PC-3 (cell line): ENCODE data around the gene NUP133. TPM values are rescaled to one million over a fixed set of nuclear protein-coding genes. Genes with fewer than 3 reads are reported as not detected.
"Not testable (repeated sequence)": the region's sequence is repeated elsewhere in the genome, so short reads cannot be mapped to it uniquely, and the experiment has no call there.

ENCODE experiments used
- ATAC-seq: fragments of 200-7000 bp; cut with Tn5 transposase; 2 replicates; pipeline ENCODE4 v1.9.1; 2020; ENCODE audit warnings: mild to moderate bottlenecking, moderate library complexity
- BruUV-seq: library from RNA; stranded (reverse); fragments of 400-500 nt; replicated peaks from 2 replicates; lab custom pipeline; 2021; lab: Mats Ljungman, UMichigan
- CTCF ChIA-PET: fragments of 300-600 bp; sonication (Branson Sonifier 250); formaldehyde crosslinking; loops from one replicate; lab custom pipeline; 2022; ENCODE audit warnings: antibody characterized with exemption; lab: Charles Lee
- POLR2A ChIA-PET: fragments of 300-600 bp; sonication (Branson Sonifier 250); formaldehyde crosslinking; loops from one replicate; lab custom pipeline; 2022; ENCODE audit warnings: antibody characterized with exemption; ENCODE audit not compliant: unreplicated experiment; lab: Charles Lee
- DNase-seq: peaks from one replicate; pipeline ENCODE4 v3.0.0-alpha.2; 2015
- H2AFZ ChIP-seq: fragments of 300-600 bp; sonication (generic); 2 replicates; pipeline ENCODE4 v1.6.0; 2016; ENCODE audit warnings: antibody characterized with exemption, low read length
- H3F3A ChIP-seq: fragments of 300-600 bp; sonication (generic); one replicate; pipeline ENCODE4 v1.6.0; 2017; ENCODE audit warnings: antibody characterized with exemption, low read length, control low read depth, mild to moderate bottlenecking; ENCODE audit not compliant: unreplicated experiment
- H3K27ac ChIP-seq: fragments of 300-600 bp; sonication (generic); 2 replicates; pipeline ENCODE4 v1.5.1; 2016; ENCODE audit warnings: mild to moderate bottlenecking, low read length
- H3K27me3 ChIP-seq: fragments of 300-600 bp; sonication (generic); 2 replicates; pipeline ENCODE4 v1.6.1; 2016; ENCODE audit warnings: low read length, mixed read lengths
- H3K36me3 ChIP-seq: fragments of 300-600 bp; sonication (generic); 2 replicates; pipeline ENCODE4 v1.6.1; 2016; ENCODE audit warnings: low read depth, mixed run types, low read length, mixed read lengths
- H3K4me1 ChIP-seq: fragments of 300-600 bp; sonication (generic); 2 replicates; pipeline ENCODE4 v1.5.1; 2016; ENCODE audit warnings: low read length; ENCODE audit not compliant: insufficient read depth
- H3K4me2 ChIP-seq: fragments of 300-600 bp; sonication (generic); 2 replicates; pipeline ENCODE4 v1.6.0; 2016; ENCODE audit warnings: low read length
- H3K4me3 ChIP-seq: fragments of 300-600 bp; sonication (generic); 2 replicates; pipeline ENCODE4 v1.5.1; 2016; ENCODE audit warnings: mild to moderate bottlenecking, low read length, mixed read lengths
- H3K79me2 ChIP-seq: fragments of 300-600 bp; sonication (generic); 2 replicates; pipeline ENCODE4 v1.6.1; 2017; ENCODE audit warnings: low read length, mixed read lengths
- H3K9ac ChIP-seq: fragments of 300-600 bp; sonication (generic); 2 replicates; pipeline ENCODE4 v1.6.0; 2016; ENCODE audit warnings: mild to moderate bottlenecking, low read length
- H3K9me2 ChIP-seq: fragments of 300-600 bp; sonication (generic); replicated peaks from 2 replicates; pipeline ENCODE4 v1.6.1; 2016; ENCODE audit warnings: mixed run types, low read length, mixed read lengths
- H3K9me3 ChIP-seq: fragments of 300-600 bp; sonication (generic); 2 replicates; pipeline ENCODE4 v1.6.1; 2016; ENCODE audit warnings: low read length, mixed read lengths
- H4K20me1 ChIP-seq: fragments of 300-600 bp; sonication (generic); 2 replicates; pipeline ENCODE4 v1.6.1; 2016; ENCODE audit warnings: low read length, mixed read lengths
- EZH2 ChIP-seq: fragments of 300-600 bp; sonication (generic); IDR thresholded peaks from one replicate; pipeline ENCODE4 v1.6.1; 2017; ENCODE audit warnings: antibody characterized with exemption, mild to moderate bottlenecking, low read length; ENCODE audit not compliant: unreplicated experiment
- EZH2phosphoT487 ChIP-seq: fragments of 300-600 bp; sonication (generic); IDR thresholded peaks from 2 replicates; pipeline ENCODE4 v1.6.1; 2018; ENCODE audit warnings: mild to moderate bottlenecking, antibody characterized with exemption, low read length, borderline replicate concordance
- intact Hi-C: fragments of 100-400 bp; cut with micrococcal nuclease; formaldehyde crosslinking; loops from 2 replicates; pipeline ENCODE4 v1.9.0; 2023
- total RNA-seq: library from RNA; depleted of rRNA; stranded (reverse); fragments of >200 nt; gene quantifications from 2 replicates; pipeline ENCODE4 v1.2.3, GENCODE V29; 2014
- TF ChIP-seq, protein P1 (sequence below): fragments of 300-600 bp; sonication (generic); conservative IDR thresholded peaks from 2 replicates; pipeline ENCODE4 v1.5.1; 2017; ENCODE audit warnings: antibody characterized with exemption, low read depth, mild to moderate bottlenecking, low read length

Gene NUP133
- total RNA-seq, 1 experiment from 2014 or later, result 63.6 TPM

- no peak overlapping the region for H3K4me2 ChIP-seq
- no peak overlapping the region for H3K9ac ChIP-seq
- no peaks in the 10 kb centered on the region for H3K4me1 ChIP-seq
- ATAC-seq (no peak), DNase-seq (no peak)
- H3F3A ChIP-seq, result no peaks in the 10 kb centered on the region
- no peak overlapping the region for H3K4me3 ChIP-seq
- intact Hi-C loops, result no loop called here
- peaks cover 23% of the 10 kb centered on the region for H3K36me3 ChIP-seq
- no peak overlapping the region for H2AFZ ChIP-seq
- CTCF ChIA-PET, result no interaction called here
- POLR2A ChIA-PET, result no interaction called here
- TF ChIP-seq EZH2phosphoT487 (no peak), EZH2 (no peak)
- TF ChIP-seq, protein P1, sequence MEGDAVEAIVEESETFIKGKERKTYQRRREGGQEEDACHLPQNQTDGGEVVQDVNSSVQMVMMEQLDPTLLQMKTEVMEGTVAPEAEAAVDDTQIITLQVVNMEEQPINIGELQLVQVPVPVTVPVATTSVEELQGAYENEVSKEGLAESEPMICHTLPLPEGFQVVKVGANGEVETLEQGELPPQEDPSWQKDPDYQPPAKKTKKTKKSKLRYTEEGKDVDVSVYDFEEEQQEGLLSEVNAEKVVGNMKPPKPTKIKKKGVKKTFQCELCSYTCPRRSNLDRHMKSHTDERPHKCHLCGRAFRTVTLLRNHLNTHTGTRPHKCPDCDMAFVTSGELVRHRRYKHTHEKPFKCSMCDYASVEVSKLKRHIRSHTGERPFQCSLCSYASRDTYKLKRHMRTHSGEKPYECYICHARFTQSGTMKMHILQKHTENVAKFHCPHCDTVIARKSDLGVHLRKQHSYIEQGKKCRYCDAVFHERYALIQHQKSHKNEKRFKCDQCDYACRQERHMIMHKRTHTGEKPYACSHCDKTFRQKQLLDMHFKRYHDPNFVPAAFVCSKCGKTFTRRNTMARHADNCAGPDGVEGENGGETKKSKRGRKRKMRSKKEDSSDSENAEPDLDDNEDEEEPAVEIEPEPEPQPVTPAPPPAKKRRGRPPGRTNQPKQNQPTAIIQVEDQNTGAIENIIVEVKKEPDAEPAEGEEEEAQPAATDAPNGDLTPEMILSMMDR, result no peak
- no peaks in the 10 kb centered on the region for H4K20me1 ChIP-seq
- H3K79me2 ChIP-seq, result no peaks in the 10 kb centered on the region
- no peaks in the 10 kb centered on the region for H3K9me3 ChIP-seq
- H3K27ac ChIP-seq, result no peak overlapping the region
- H3K9me2 ChIP-seq, result no peaks in the 10 kb centered on the region
- BruUV-seq, result no TSS peak
- no peaks in the 10 kb centered on the region for H3K27me3 ChIP-seq
Observed at GRCh38 chr1:229523052-229523451, 14.9 kb upstream of the NUP133 start.

- TF ChIP-seq, protein P1, result peak; percentile 91
- no peak for TF ChIP-seq EZH2
Observed at GRCh38 chr1:229514578-229515275, 6.6 kb upstream of the NUP133 start.

GRCh38 chr1:229511625-229512024 lies 3.5 kb upstream of the NUP133 start:
- Histone ChIP-seq H3K4me1 (peaks cover 22% of the 10 kb centered on the region), H3K79me2 (peaks cover 15% of the 10 kb centered on the region)
- DNase-seq, ATAC-seq, POLR2A ChIA-PET, CTCF ChIA-PET, H4K20me1 ChIP-seq, H3K27ac ChIP-seq, H2AFZ ChIP-seq, H3K4me2 ChIP-seq, H3K9me2 ChIP-seq, H3K27me3 ChIP-seq, H3K9ac ChIP-seq, H3K4me3 ChIP-seq, intact Hi-C loops, H3F3A ChIP-seq, BruUV-seq, H3K9me3 ChIP-seq, H3K36me3 ChIP-seq: not testable (repeated sequence)

More at GRCh38 chr1:229514578-229515275, 6.6 kb upstream of the NUP133 start:
- Histone ChIP-seq H2AFZ (no peak overlapping the region), H3F3A (no peaks in the 10 kb centered on the region), H3K36me3 (peaks cover 4% of the 10 kb centered on the region; the same call in 1 of the 2 replicates), H3K9me2 (no peaks in the 10 kb centered on the region), H3K9me3 (no peaks in the 10 kb centered on the region), H3K4me1 (peaks cover 6% of the 10 kb centered on the region), H3K27ac (no peak overlapping the region), H4K20me1 (no peaks in the 10 kb centered on the region), H3K4me2 (no peak overlapping the region), H3K27me3 (no peaks in the 10 kb centered on the region), H3K9ac (no peak overlapping the region), H3K4me3 (no peak overlapping the region), H3K79me2 (no peaks in the 10 kb centered on the region)
- CTCF ChIA-PET, result no interaction called here
- DNase-seq (peak; percentile 82), ATAC-seq (peak; percentile 99)
- TSS peak; percentile 11 for BruUV-seq
- POLR2A ChIA-PET, result no interaction called here
- intact Hi-C loops, result loop anchor here (1.0 kb wide), 2 partner anchors 256 to 850 kb away; no protein-coding TSS in a partner anchor

GRCh38 chr1:229511201-229511600 lies 3.1 kb upstream of the NUP133 start:
- H3K4me2 ChIP-seq, H3F3A ChIP-seq, intact Hi-C loops: not testable (repeated sequence)

More at GRCh38 chr1:229511201-229511600, 3.1 kb upstream of the NUP133 start:
- BruUV-seq, H3K9me3 ChIP-seq, H3K9ac ChIP-seq, H3K36me3 ChIP-seq, ATAC-seq, H3K27ac ChIP-seq, H2AFZ ChIP-seq, H4K20me1 ChIP-seq, H3K4me3 ChIP-seq, POLR2A ChIA-PET, H3K27me3 ChIP-seq, H3K9me2 ChIP-seq, DNase-seq: not testable (repeated sequence)
- Histone ChIP-seq H3K4me1 (peaks cover 26% of the 10 kb centered on the region), H3K79me2 (peaks cover 19% of the 10 kb centered on the region)
- CTCF ChIA-PET, result interaction anchor here (0.6 kb wide), 1 partner anchor 117 kb away, joined by 4 read pairs; no protein-coding TSS in a partner anchor
